ENCODE data around the gene PNPLA7.

- no peak for TF ChIP-seq POLR2A (IDR thresholded peaks at IDR 0.05)
- no peak for TF ChIP-seq CTCF (IDR thresholded peaks at IDR 0.05)
Observed at GRCh38 chr9:137465720-137466388, 84.3 kb downstream of the PNPLA7 start.
